Type B pancreatic cell (in vitro differentiated cells): ENCODE data around the gene PCIF1. TPM values are rescaled to one million over a fixed set of nuclear protein-coding genes. Genes with fewer than 3 reads are reported as not detected.

Experiments used
- DNase-seq: peaks from one replicate; pipeline ENCODE4 v3.0.0; 2021; ENCODE audit warnings: mixed read lengths; ENCODE audit not compliant: unreplicated experiment; ENCODE audit errors: extremely low spot score
- H3K27ac Mint-ChIP-seq: 2 replicates; pipeline ENCODE4 v1.8.0; 2021; ENCODE audit warnings: mild to moderate bottlenecking, mixed read lengths
- H3K27me3 Mint-ChIP-seq: 2 replicates; pipeline ENCODE4 v1.8.0; 2021; ENCODE audit warnings: mixed read lengths
- H3K36me3 Mint-ChIP-seq: 2 replicates; pipeline ENCODE4 v1.8.0; 2021; ENCODE audit warnings: mixed read lengths
- H3K4me1 Mint-ChIP-seq: one replicate; pipeline ENCODE4 v1.8.0; 2021; ENCODE audit warnings: mixed read lengths; ENCODE audit not compliant: unreplicated experiment
- H3K4me3 Mint-ChIP-seq: 2 replicates; pipeline ENCODE4 v1.8.0; 2021; ENCODE audit warnings: mild to moderate bottlenecking, mixed read lengths
- H3K9me3 Mint-ChIP-seq: 2 replicates; pipeline ENCODE4 v1.8.0; 2021; ENCODE audit warnings: mixed read lengths
- total RNA-seq: library from RNA; stranded (reverse); gene quantifications from 2 replicates; pipeline ENCODE4 v1.2.1, GENCODE V29; 2021; ENCODE audit warnings: low replicate concordance
- TF ChIP-seq, protein P1 (sequence below): fragments of 200-600 bp; sonication (generic); conservative IDR thresholded peaks from 2 replicates; pipeline ENCODE4 v1.5.0; 2021; ENCODE audit warnings: antibody characterized with exemption, mild to moderate bottlenecking

The PCIF1 gene
- total RNA-seq, 1 donor from 2014 or later = 37.6 TPM

DNA sequence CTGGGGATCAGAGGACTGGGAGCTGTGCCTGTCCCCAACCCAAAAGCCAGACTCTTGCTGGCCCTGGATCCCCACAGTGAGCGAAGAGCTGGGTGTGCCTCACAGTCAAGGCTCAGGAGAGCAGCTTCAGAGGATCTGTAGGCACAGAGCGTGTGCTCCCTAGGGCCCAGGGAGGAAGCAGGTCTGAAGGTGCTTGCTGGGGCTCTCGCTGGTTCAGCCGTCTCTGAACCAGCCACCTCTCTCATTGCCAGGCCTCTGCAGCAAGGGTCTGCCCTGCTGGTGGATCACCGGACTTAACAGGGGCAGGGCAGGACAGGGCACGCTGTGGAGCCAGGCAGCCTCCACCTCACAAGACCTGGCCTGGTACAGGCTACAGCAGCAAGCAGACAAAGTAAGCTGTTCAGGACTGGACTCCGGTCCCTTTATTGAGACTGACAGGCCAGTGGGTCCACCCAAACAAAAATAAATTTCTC is 13.8 kb downstream of the PCIF1 start:
- Mint-ChIP-seq H3K4me3 (no peak overlapping the region), H3K9me3 (no peaks in the 10 kb centered on the region), H3K27me3 (no peaks in the 10 kb centered on the region), H3K4me1 (no peaks in the 10 kb centered on the region), H3K36me3 (peaks cover 10% of the 10 kb centered on the region), H3K27ac (no peak overlapping the region)
- TF ChIP-seq, protein P1, sequence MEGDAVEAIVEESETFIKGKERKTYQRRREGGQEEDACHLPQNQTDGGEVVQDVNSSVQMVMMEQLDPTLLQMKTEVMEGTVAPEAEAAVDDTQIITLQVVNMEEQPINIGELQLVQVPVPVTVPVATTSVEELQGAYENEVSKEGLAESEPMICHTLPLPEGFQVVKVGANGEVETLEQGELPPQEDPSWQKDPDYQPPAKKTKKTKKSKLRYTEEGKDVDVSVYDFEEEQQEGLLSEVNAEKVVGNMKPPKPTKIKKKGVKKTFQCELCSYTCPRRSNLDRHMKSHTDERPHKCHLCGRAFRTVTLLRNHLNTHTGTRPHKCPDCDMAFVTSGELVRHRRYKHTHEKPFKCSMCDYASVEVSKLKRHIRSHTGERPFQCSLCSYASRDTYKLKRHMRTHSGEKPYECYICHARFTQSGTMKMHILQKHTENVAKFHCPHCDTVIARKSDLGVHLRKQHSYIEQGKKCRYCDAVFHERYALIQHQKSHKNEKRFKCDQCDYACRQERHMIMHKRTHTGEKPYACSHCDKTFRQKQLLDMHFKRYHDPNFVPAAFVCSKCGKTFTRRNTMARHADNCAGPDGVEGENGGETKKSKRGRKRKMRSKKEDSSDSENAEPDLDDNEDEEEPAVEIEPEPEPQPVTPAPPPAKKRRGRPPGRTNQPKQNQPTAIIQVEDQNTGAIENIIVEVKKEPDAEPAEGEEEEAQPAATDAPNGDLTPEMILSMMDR = no peak
- no peak for DNase-seq

DNA sequence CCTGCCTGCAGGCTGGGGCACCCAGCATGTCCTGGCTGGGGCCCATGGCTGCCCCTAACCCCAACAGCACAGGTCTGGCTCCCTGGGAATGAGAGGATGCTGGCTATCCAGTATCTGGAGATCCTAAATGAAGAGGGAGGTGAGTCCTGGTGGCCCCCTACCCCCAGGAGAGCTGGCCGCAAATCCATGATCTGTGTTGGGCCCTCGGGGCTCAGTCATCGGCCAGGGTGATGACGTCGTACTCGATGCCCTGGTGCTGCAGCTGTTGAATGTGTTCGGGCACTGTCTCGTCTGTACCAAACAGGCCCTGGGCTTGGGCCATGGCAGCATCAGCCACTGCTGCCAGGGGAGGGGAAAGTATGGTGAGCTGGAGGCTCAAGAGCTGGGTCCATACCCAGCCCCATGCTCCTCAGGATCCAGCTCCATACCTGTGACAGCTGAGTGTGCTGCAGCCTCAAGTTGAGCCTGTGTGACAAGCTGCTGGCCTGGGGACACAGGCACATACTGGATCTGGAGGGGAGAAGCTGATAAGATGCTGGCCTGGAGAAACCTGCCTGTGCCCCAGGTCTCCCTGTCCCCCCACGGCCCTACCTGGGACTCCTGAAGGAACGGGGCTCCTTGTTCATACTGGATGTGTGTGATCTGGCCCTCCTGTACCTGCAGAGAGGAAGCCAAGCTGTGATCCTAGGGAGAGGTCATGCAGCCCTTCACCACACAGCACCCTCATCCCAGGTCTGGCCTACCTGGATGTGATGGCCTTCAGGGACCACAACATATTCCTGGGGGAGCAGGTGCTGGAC is 14.5 kb downstream of the PCIF1 start:
- Mint-ChIP-seq H3K9me3 (no peaks in the 10 kb centered on the region), H3K4me3 (no peak overlapping the region), H3K4me1 (no peaks in the 10 kb centered on the region), H3K36me3 (peaks cover 8% of the 10 kb centered on the region), H3K27me3 (no peaks in the 10 kb centered on the region), H3K27ac (peak overlapping the region; percentile 37)
- DNase-seq = no peak
- TF ChIP-seq, protein P1 = no peak

DNA sequence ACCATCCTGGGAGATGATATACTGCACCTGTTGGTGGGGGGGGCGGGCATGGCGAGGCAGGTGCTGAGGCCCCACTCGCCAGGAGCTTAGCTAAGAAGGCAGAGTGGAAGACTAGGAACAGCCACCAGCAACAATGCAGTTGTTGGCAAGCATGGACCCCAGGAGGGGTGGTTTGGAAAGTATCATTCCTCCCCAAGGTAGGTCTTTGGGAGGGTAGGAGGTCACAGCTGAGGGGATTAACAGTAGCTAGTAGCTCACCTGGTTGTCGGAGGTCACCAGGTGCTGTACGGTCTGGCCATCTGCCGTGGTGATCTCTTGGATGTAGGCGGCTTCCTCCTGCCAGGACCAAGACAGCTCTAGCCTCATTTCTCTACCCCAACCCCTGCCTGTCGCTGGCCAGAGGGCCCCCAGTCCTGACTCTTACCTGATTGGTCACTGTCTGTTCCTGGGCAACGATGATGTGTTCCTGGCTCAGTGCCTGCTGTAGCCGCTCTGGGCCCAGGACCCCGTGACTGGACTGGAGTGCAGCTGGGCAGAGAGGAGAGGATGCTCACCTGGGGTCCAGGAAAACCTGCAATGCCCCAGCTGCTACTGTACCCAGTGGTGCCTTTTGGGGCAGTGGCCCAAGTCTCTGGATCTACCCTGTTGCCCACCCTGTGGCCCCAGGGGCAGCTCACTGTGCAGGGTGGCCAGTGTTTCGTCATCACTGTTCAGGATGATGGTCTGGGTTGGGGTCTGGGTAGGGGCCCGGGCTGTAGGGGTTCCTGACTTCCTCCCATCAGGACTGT is 15.3 kb downstream of the PCIF1 start:
- Mint-ChIP-seq H3K4me3 (no peak overlapping the region), H3K27ac (peak overlapping the region; percentile 37), H3K9me3 (no peaks in the 10 kb centered on the region), H3K36me3 (peaks cover 4% of the 10 kb centered on the region), H3K27me3 (no peaks in the 10 kb centered on the region), H3K4me1 (no peaks in the 10 kb centered on the region)
- no peak for DNase-seq
- TF ChIP-seq, protein P1 = no peak

DNA sequence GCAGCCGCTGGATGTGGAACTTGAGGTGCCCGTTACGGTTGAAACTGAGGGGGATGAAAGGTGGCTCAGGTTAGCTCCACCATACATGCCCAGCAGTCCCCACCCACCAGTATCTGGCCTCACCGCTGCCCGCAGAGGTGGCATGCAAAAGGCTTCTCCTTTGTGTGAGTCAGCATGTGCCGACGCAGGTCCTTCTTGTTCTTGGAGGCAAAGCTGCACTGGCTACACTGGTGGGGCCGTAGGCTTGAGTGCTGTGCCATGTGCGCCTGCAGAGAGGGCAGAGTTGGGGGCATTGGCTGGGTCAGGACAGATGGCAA is 15.8 kb downstream of the PCIF1 start:
- Mint-ChIP-seq H3K4me1 (no peaks in the 10 kb centered on the region), H3K4me3 (no peak overlapping the region), H3K27ac (no peak overlapping the region), H3K36me3 (peaks cover 4% of the 10 kb centered on the region), H3K27me3 (no peaks in the 10 kb centered on the region), H3K9me3 (no peaks in the 10 kb centered on the region)
- TF ChIP-seq, protein P1 = no peak
- DNase-seq = no peak

DNA sequence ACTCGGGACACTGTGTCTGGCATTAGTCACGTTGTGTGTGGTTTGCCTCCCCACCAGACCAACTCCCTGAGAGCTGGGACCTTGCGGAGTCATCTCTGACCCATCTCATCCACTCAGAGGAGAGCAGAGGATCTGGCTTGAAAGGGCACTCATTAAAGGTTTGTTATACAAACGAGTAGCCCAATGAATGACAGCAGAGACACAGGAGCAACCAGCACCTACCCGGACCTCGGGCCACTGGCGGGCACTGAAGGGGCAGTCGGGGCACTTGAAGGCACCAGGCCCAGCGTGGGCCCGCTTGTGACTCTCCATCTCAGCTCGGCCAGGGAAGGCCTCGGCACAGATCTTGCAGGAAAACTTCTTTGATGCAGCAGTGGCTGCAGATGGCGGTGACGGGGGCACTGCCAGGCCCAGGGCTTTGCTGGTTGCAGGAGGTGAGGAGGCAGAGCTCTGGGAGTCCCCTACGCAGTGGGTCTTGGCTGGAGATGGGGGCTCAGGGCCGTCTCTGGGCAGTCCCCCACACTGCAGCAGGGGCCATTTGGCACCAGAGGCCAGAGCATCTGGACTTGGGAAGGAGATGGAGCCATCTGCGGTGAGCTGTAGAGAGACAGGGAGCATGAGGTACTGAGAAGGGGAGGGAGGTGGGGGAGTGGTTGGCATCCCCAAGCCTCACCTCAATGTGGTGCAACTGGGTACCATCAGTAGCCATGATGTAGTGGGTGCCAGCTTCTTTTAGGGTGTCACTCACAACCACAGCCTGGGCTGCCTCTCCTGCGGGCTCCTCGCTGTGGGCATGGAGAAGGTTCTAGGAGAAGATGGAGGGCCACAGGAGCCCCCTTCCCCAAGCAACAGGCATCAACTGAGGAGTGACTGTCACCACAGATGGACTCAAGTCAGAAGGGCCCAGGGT is 17.7 kb downstream of the PCIF1 start:
- no peak overlapping the region for H3K4me3 Mint-ChIP-seq
- H3K36me3 Mint-ChIP-seq = peaks cover 4% of the 10 kb centered on the region
- H3K27ac Mint-ChIP-seq = no peak overlapping the region
- no peak for DNase-seq
- no peaks in the 10 kb centered on the region for H3K4me1 Mint-ChIP-seq
- H3K9me3 Mint-ChIP-seq = no peaks in the 10 kb centered on the region
- no peaks in the 10 kb centered on the region for H3K27me3 Mint-ChIP-seq
- TF ChIP-seq, protein P1 = no peak
